Measurements from ENCODE around the gene ITPR2. TPM values are rescaled to one million over a fixed set of nuclear protein-coding genes. Genes with fewer than 3 reads are reported as not detected.

Gene ITPR2
- total and polyA plus RNA-seq, 12 donors = 5.1 to 144 (median 66.4) TPM

- intact Hi-C loops (cut with DNase I) = loop anchor here in 1 of 2 donors (10.0 kb wide), 1 partner anchor 116 kb away; no protein-coding TSS in a partner anchor
- Histone ChIP-seq H3K27me3 (no peaks in the 10 kb centered on the region), H3K36me3 (replicated peaks in 1 of 2) (no peaks in the 10 kb centered on the region), H3K4me3 (peak overlapping the region in 2 of 4 donors; percentile 5 to 56), H3K4me1 (replicated peaks in 1 of 2) (peaks cover 19 to 41% of the 10 kb centered on the region in 2 donors), H3K27ac (peak overlapping the region in 3 of 5 donors; percentile 41 to 79 (median 75)), H3K9me3 (replicated peaks in 1 of 3) (no peaks in the 10 kb centered on the region)
- DNase-seq = peak in 5 of 7 donors; percentile 39 to 64 (median 53)
- TF ChIP-seq CTCF (IDR thresholded peaks at IDR 0.05) (no peak), POLR2A (IDR thresholded peaks at IDR 0.05) (peak in 1 of 2 donors; percentile 35)
- 46 to 54% (median 50%) methylated on average over 13 of the region's 13 CpGs for WGBS, 4 donors
Observed at GRCh38 chr12:26830783-26831551, 2.0 kb downstream of the ITPR2 start.

DNA sequence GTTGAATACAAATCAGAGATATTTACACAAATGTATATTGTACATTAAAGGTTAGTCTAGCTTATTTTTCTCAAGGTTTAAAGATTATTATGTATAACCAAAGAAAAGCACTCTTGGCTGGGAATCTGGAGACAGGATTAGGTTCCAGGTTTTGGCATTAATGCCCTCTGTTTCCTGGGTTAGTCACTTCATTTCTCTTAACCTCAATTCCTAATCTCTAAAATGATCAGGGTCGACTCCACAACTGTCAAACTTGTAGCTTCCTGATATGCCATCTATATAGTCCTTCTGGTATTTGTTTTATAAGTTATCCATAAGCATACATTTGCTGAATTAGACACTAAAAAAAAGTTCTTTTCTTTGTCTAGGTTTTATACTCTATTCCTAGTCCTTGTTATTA is 2.6 kb downstream of the ITPR2 start:
- Histone ChIP-seq H3K36me3 (replicated peaks in 1 of 2) (no peaks in the 10 kb centered on the region), H3K4me3 (peak overlapping the region in 1 of 4 donors; percentile 56), H3K27ac (peak overlapping the region in 3 of 5 donors; percentile 41 to 79 (median 75)), H3K27me3 (no peaks in the 10 kb centered on the region), H3K4me1 (replicated peaks in 1 of 2) (peaks cover 19 to 41% of the 10 kb centered on the region in 2 donors), H3K9me3 (replicated peaks in 1 of 3) (no peaks in the 10 kb centered on the region)
- intact Hi-C loops (cut with DNase I) = loop anchor here in 1 of 2 donors (10.0 kb wide), 1 partner anchor 116 kb away; no protein-coding TSS in a partner anchor
- no peak for DNase-seq
- TF ChIP-seq CTCF (IDR thresholded peaks at IDR 0.05) (no peak), POLR2A (IDR thresholded peaks at IDR 0.05) (no peak)
- 21 to 29% (median 23%) methylated on average over 1 of the region's 1 CpG for WGBS, 4 donors

- WGBS, 4 donors = 54 to 68% (median 60%) methylated on average over 7 of the region's 7 CpGs
- H3K27ac ChIP-seq = peak overlapping the region in 4 of 5 donors; percentile 8 to 69 (median 54)
- H3K9me3 ChIP-seq (replicated peaks in 1 of 3) = no peaks in the 10 kb centered on the region
- H3K4me1 ChIP-seq (replicated peaks in 1 of 2) = peaks cover 14 to 34% of the 10 kb centered on the region in 2 donors
- intact Hi-C loops (cut with DNase I) = no loop called here
- no peaks in the 10 kb centered on the region for H3K36me3 ChIP-seq (replicated peaks in 1 of 2)
- no peaks in the 10 kb centered on the region for H3K27me3 ChIP-seq
- no peak overlapping the region for H3K4me3 ChIP-seq
- DNase-seq = no peak
- TF ChIP-seq POLR2A (IDR thresholded peaks at IDR 0.05) (no peak), CTCF (IDR thresholded peaks at IDR 0.05) (peak in 1 of 6 experiments; percentile 16)
Observed at GRCh38 chr12:26828280-26829073, 4.5 kb downstream of the ITPR2 start.

DNA sequence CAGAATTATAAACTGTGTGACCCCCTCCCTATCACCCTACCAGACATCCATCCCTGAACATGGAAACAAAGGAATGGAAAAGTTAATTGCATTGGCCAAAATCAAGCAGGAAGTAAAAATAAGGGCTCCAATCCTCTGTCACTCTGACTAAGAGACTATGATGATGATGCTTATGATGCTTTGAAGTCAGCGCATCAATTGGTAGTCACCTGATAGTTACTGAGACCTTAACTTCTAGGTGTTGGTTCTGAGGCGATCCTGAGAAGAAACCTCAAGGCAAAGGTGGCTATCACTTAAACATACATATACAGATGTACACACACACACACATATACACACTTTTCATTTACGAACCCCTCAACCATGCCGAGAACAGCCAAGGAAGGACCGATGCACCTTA is 6.6 kb downstream of the ITPR2 start:
- Histone ChIP-seq H3K4me3 (no peak overlapping the region), H3K4me1 (replicated peaks in 1 of 2) (peaks cover 21 to 42% of the 10 kb centered on the region in 2 donors), H3K27me3 (no peaks in the 10 kb centered on the region), H3K27ac (no peak overlapping the region), H3K36me3 (replicated peaks in 1 of 2) (no peaks in the 10 kb centered on the region), H3K9me3 (replicated peaks in 1 of 3) (no peaks in the 10 kb centered on the region)
- intact Hi-C loops (cut with DNase I) = no loop called here
- 96 to 98% (median 98%) methylated on average over 5 of the region's 5 CpGs for WGBS, 4 donors
- TF ChIP-seq CTCF (IDR thresholded peaks at IDR 0.05) (no peak), POLR2A (IDR thresholded peaks at IDR 0.05) (no peak)
- no peak for DNase-seq

All from adrenal gland (tissue), 12 donors.